GM23248 (cell line): ENCODE measurements around the gene CLEC2D.

Source experiments
- EZH2 ChIP-seq: fragments of 200-600 bp; sonication (generic); IDR thresholded peaks from 2 replicates; pipeline ENCODE4 v1.6.1; 2018; ENCODE audit warnings: antibody characterized with exemption, mild to moderate bottlenecking; ENCODE audit not compliant: insufficient read depth, poor library complexity, severe bottlenecking
- EZH2phosphoT487 ChIP-seq: fragments of 200-600 bp; sonication (generic); IDR thresholded peaks from 2 replicates; pipeline ENCODE4 v1.6.1; 2018; ENCODE audit warnings: antibody characterized with exemption, moderate library complexity, mild to moderate bottlenecking, low read depth; ENCODE audit not compliant: insufficient read depth

GRCh38 chr12:9669019-9669326, 540 bp upstream of the CLEC2D start:
- TF ChIP-seq EZH2phosphoT487 (no peak), EZH2 (no peak)
